AG09309 (cell line): ENCODE results near the gene SELPLG.

Experiments used
- DNase-seq: peaks from one replicate; pipeline ENCODE4 v3.0.0-alpha.2; 2010; ENCODE audit warnings: low read depth
- H3K4me3 ChIP-seq: 2 replicates; pipeline ENCODE4 v1.5.1; 2011; ENCODE audit warnings: mild to moderate bottlenecking, low read depth, low read length, moderate library complexity; ENCODE audit not compliant: control insufficient read depth
- CTCF ChIP-seq: IDR thresholded peaks from 2 replicates; pipeline ENCODE4 v1.5.1; 2011; ENCODE audit warnings: mild to moderate bottlenecking, low read depth, low read length, inconsistent platforms; ENCODE audit not compliant: insufficient read depth, control insufficient read depth; ENCODE audit errors: missing control alignments

SELPLG gene

DNA sequence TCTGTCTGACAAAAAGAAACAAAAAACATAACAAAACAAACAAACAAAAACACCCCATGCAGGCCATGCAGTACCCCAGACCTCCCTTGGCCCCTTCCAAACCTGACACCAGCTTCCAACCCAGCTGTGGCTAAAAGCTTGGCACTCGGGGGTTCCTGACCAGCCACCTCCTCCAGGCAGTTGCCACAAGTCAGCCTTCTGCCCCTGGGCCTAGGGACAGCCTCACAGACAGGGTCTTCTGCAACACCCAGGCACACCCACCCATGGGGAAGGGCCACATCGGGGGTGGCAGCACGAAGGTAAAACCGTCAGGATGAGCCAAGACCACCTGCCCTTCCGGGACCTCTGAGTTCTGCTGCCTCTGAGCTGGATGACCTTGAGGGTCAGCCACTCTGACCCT is 25.1 kb downstream of the SELPLG start:
- no peak for DNase-seq
- no peak for TF ChIP-seq CTCF

GRCh38 chr12:108607981-108608600 is 25.6 kb downstream of the SELPLG start:
- no peak overlapping the region for H3K4me3 ChIP-seq
- DNase-seq, result no peak
- TF ChIP-seq CTCF, result no peak

More for the DNA sequence above, 25.1 kb downstream of the SELPLG start:
- no peak overlapping the region for H3K4me3 ChIP-seq

DNA sequence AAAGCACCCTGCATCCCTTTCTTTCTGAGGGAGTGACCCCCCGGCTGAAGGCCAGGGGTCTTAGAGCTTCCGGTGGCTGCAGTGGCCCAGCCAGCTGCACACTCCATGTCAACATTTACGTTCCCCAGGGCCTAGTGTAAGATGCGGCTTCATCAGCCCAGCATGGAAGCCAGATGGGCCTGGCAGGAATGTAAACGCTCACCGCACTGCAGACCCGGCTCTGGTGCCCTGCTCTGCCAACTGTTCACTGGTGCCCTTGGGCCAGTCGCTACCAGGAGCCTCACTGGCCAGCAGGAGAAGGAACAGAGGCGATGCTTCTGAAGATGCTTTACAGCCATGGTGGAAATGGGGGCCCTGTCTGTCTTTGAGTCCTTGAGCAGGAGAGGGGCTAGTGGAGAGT is 27.2 kb downstream of the SELPLG start:
- no peak for DNase-seq
- TF ChIP-seq CTCF, result no peak
- H3K4me3 ChIP-seq, result no peak overlapping the region

GRCh38 chr12:108605690-108606406 is 27.8 kb downstream of the SELPLG start:
- no peak for TF ChIP-seq CTCF
- no peak for DNase-seq
- H3K4me3 ChIP-seq, result no peak overlapping the region

GRCh38 chr12:108605000-108605689 is 28.5 kb downstream of the SELPLG start:
- no peak for DNase-seq
- no peak for TF ChIP-seq CTCF
- no peak overlapping the region for H3K4me3 ChIP-seq

GRCh38 chr12:108604208-108604941 is 29.3 kb downstream of the SELPLG start:
- no peak overlapping the region for H3K4me3 ChIP-seq
- no peak for TF ChIP-seq CTCF
- no peak for DNase-seq
